Measurements from ENCODE around the gene ZBTB16. TPM values are rescaled to one million over a fixed set of nuclear protein-coding genes. Genes with fewer than 3 reads are reported as not detected.
A peak's percentile ranks its signal among the peaks of the same experiment; 100 is the strongest.

The ZBTB16 gene
- total RNA-seq, 1 experiment from 2014 or later = 70.4 TPM

DNA sequence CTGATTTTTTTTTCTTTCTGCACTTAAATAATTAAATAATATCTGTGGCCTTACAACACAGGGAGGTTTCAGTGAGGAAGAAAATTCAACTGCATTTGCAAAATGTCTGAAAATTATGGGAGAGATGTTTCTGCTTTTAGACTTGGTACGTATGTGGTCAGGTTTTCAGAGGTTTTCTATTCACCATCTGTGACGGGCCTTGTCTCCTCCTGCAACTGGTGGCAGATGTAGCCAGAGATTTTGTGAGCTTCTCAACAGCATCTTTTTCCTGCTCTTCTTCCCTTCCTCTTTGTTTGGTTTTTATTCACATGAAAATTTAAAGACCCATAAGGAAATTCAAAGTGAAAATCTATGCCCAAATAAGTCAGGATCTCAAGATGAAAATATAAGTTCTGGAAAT, 38.3 kb downstream of the ZBTB16 start:
- intact Hi-C loops (cut with micrococcal nuclease) = no loop called here
- H3K4me1 Mint-ChIP-seq (ENCODE audit: insufficient read depth, unreplicated experiment) = peaks cover 71% of the 10 kb centered on the region
- H3K27me3 Mint-ChIP-seq (ENCODE audit: insufficient read depth, unreplicated experiment) = no peaks in the 10 kb centered on the region
- H3K36me3 Mint-ChIP-seq (ENCODE audit: insufficient read depth, unreplicated experiment) = peaks cover 100% of the 10 kb centered on the region
- BruUV-seq (replicated peaks) = no TSS peak
- H3K27ac Mint-ChIP-seq (ENCODE audit: low read depth, unreplicated experiment) = no peak overlapping the region
- TF ChIP-seq, protein P1, sequence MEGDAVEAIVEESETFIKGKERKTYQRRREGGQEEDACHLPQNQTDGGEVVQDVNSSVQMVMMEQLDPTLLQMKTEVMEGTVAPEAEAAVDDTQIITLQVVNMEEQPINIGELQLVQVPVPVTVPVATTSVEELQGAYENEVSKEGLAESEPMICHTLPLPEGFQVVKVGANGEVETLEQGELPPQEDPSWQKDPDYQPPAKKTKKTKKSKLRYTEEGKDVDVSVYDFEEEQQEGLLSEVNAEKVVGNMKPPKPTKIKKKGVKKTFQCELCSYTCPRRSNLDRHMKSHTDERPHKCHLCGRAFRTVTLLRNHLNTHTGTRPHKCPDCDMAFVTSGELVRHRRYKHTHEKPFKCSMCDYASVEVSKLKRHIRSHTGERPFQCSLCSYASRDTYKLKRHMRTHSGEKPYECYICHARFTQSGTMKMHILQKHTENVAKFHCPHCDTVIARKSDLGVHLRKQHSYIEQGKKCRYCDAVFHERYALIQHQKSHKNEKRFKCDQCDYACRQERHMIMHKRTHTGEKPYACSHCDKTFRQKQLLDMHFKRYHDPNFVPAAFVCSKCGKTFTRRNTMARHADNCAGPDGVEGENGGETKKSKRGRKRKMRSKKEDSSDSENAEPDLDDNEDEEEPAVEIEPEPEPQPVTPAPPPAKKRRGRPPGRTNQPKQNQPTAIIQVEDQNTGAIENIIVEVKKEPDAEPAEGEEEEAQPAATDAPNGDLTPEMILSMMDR (IDR thresholded peaks at IDR 0.05; ENCODE audit: unreplicated experiment) = no peak
- CTCF ChIA-PET = interaction anchor here (1.1 kb wide), 1 partner anchor 10 kb away, joined by 4 read pairs; no protein-coding TSS in a partner anchor
- H3K4me3 Mint-ChIP-seq (ENCODE audit: unreplicated experiment) = no peak overlapping the region
- no peaks in the 10 kb centered on the region for H3K9me3 Mint-ChIP-seq (ENCODE audit: unreplicated experiment)
- DNase-seq (ENCODE audit: unreplicated experiment) = no peak
- POLR2A ChIA-PET = interaction anchor here (1.1 to 2.9 kb wide), 5 partner anchors 8 to 63 kb away, joined by 3 to 12 read pairs (median 5); no protein-coding TSS in a partner anchor

DNA sequence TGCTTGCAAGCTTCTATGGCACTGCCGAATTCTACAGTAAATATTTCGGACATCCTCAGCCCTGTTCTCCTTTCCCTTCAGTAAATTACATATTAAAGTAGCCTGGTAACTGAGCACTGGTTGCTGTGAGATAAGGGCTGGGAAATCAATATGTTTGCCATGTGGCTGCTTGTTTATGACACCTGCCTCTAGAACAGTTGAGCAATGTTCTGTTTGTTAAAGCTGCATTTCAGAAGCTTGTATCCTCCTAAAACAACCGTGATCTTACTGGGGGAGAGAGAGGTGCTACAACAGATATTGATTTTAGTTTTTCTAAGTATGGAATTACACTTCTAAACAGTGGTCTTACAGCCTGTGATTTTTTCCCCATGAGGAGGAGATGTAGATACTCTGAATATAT, 39.4 kb downstream of the ZBTB16 start:
- POLR2A ChIA-PET = interaction anchor here (0.6 to 2.9 kb wide), 13 partner anchors 8 to 155 kb away, joined by 3 to 12 read pairs (median 4); no protein-coding TSS in a partner anchor
- Mint-ChIP-seq H3K36me3 (ENCODE audit: insufficient read depth, unreplicated experiment) (peaks cover 100% of the 10 kb centered on the region), H3K27me3 (ENCODE audit: insufficient read depth, unreplicated experiment) (no peaks in the 10 kb centered on the region), H3K4me1 (ENCODE audit: insufficient read depth, unreplicated experiment) (peaks cover 72% of the 10 kb centered on the region), H3K4me3 (ENCODE audit: unreplicated experiment) (peak overlapping the region; percentile 7), H3K9me3 (ENCODE audit: unreplicated experiment) (no peaks in the 10 kb centered on the region), H3K27ac (ENCODE audit: low read depth, unreplicated experiment) (peak overlapping the region; percentile 77)
- intact Hi-C loops (cut with micrococcal nuclease) = no loop called here
- CTCF ChIA-PET = interaction anchor here (1.1 kb wide), 1 partner anchor 9 kb away, joined by 4 read pairs; no protein-coding TSS in a partner anchor
- no peak for DNase-seq (ENCODE audit: unreplicated experiment)
- TF ChIP-seq, protein P1 (IDR thresholded peaks at IDR 0.05; ENCODE audit: unreplicated experiment) = no peak
- BruUV-seq (replicated peaks) = no TSS peak

DNA sequence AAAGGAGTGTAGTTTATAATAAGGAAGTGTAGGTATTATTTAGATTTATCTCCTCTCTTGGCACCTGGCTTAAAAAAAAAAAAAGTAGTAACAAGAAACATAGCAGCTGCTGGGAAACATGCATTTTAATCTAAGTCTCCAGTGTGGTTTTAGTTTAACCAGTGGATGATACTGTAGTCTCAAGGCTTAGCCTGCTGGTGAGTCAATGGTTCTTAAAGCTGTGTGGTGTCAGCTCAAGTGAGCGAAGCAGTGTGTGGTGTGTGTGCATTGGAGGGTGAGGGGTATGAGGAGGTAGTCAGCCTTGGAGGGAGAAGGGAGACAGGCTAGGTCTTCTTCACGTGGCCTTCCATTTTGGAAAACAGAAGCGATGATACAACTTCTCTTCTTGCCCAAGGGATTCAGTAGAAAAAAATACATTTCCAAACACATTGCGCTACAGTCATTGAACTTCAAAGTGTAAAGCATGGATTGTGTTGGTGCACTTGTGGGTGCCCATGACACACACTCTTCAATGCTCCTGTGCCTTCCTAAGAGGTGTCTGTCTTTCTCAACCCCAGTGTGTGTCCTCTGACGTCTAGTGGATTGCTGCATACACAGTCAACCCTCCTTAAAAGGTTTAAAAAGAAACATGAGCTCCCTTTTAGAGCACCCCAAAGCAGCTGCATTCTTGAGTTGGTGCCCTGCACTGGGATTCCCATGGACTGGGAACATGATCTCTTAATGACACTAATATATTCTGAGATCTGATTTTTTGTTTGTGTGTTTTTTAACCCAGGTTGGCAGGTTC, 40.1 kb downstream of the ZBTB16 start:
- CTCF ChIA-PET = interaction anchor here (0.6 to 1.1 kb wide), 3 partner anchors 46 to 162 kb away, joined by 3 to 5 read pairs (median 4); no protein-coding TSS in a partner anchor
- no TSS peak for BruUV-seq (replicated peaks)
- TF ChIP-seq, protein P1 (IDR thresholded peaks at IDR 0.05; ENCODE audit: unreplicated experiment) = no peak
- DNase-seq (ENCODE audit: unreplicated experiment) = no peak
- intact Hi-C loops (cut with micrococcal nuclease) = no loop called here
- Mint-ChIP-seq H3K36me3 (ENCODE audit: insufficient read depth, unreplicated experiment) (peaks cover 100% of the 10 kb centered on the region), H3K27ac (ENCODE audit: low read depth, unreplicated experiment) (peak overlapping the region; percentile 77), H3K27me3 (ENCODE audit: insufficient read depth, unreplicated experiment) (no peaks in the 10 kb centered on the region), H3K4me3 (ENCODE audit: unreplicated experiment) (peak overlapping the region; percentile 7), H3K4me1 (ENCODE audit: insufficient read depth, unreplicated experiment) (peaks cover 79% of the 10 kb centered on the region), H3K9me3 (ENCODE audit: unreplicated experiment) (no peaks in the 10 kb centered on the region)
- POLR2A ChIA-PET = interaction anchor here (0.5 to 2.9 kb wide), 11 partner anchors 9 to 154 kb away, joined by 3 to 12 read pairs (median 4); no protein-coding TSS in a partner anchor
